Measurements from ENCODE around the gene THBS2. TPM values are rescaled to one million over a fixed set of nuclear protein-coding genes. Genes with fewer than 3 reads are reported as not detected.

Gene THBS2
- total RNA-seq, 4 donors from 2014 or later, result 3.6 to 7.7 (median 4.8) TPM

GRCh38 chr6:169238766-169239165 is 14.9 kb downstream of the THBS2 start:
- H3K36me3 ChIP-seq, result no peaks in the 10 kb centered on the region
- TF ChIP-seq CTCF (IDR thresholded peaks at IDR 0.05 in 4 of 5, conservative IDR thresholded peaks at IDR 0.05 in 1 of 5) (no peak), POLR2A (IDR thresholded peaks at IDR 0.05) (no peak)
- no peak overlapping the region for H3K4me3 ChIP-seq
- H3K9me3 ChIP-seq, result no peaks in the 10 kb centered on the region
- H3K27me3 ChIP-seq, result no peaks in the 10 kb centered on the region
- no peak for DNase-seq
- H3K4me1 ChIP-seq, result no peaks in the 10 kb centered on the region
- ATAC-seq, result no peak
- in situ Hi-C loops (cut with MboI; ENCODE audit: low sequenced_read_pairs in 4 of 4) (no loop called here), intact Hi-C loops (cut with DNase I; ENCODE audit: low total_unique reads) (no loop called here)
- no peak overlapping the region for H3K27ac ChIP-seq

GRCh38 chr6:169237496-169238134 is 16.0 kb downstream of the THBS2 start:
- DNase-seq (no peak), ATAC-seq (no peak)
- TF ChIP-seq POLR2A (IDR thresholded peaks at IDR 0.05), result no peak
- no peak for TF ChIP-seq CTCF (IDR thresholded peaks at IDR 0.05 in 4 of 5, conservative IDR thresholded peaks at IDR 0.05 in 1 of 5)
- in situ Hi-C loops (cut with MboI; ENCODE audit: low sequenced_read_pairs in 4 of 4), result no loop called here
- H3K4me3 ChIP-seq, result no peak overlapping the region
- H3K27me3 ChIP-seq, result no peaks in the 10 kb centered on the region
- intact Hi-C loops (cut with DNase I; ENCODE audit: low total_unique reads), result no loop called here
- H3K9me3 ChIP-seq, result no peaks in the 10 kb centered on the region
- H3K27ac ChIP-seq, result no peak overlapping the region
- H3K4me1 ChIP-seq, result no peaks in the 10 kb centered on the region
- no peaks in the 10 kb centered on the region for H3K36me3 ChIP-seq

- intact Hi-C loops (cut with DNase I; ENCODE audit: low total_unique reads), result no loop called here
- no peak for ATAC-seq
- in situ Hi-C loops (cut with MboI; ENCODE audit: low sequenced_read_pairs in 4 of 4), result no loop called here
- Histone ChIP-seq H3K4me3 (no peak overlapping the region), H3K27ac (no peak overlapping the region), H3K27me3 (no peaks in the 10 kb centered on the region), H3K4me1 (no peaks in the 10 kb centered on the region), H3K36me3 (no peaks in the 10 kb centered on the region), H3K9me3 (no peaks in the 10 kb centered on the region)
- no peak for DNase-seq
- TF ChIP-seq CTCF (IDR thresholded peaks at IDR 0.05 in 4 of 5, conservative IDR thresholded peaks at IDR 0.05 in 1 of 5), result no peak
- TF ChIP-seq POLR2A (IDR thresholded peaks at IDR 0.05), result no peak
Measured at GRCh38 chr6:169236988-169237387, 16.7 kb downstream of the THBS2 start.

GRCh38 chr6:169236545-169236944 is 17.1 kb downstream of the THBS2 start:
- TF ChIP-seq CTCF (IDR thresholded peaks at IDR 0.05 in 4 of 5, conservative IDR thresholded peaks at IDR 0.05 in 1 of 5) (no peak), POLR2A (IDR thresholded peaks at IDR 0.05) (no peak)
- in situ Hi-C loops (cut with MboI; ENCODE audit: low sequenced_read_pairs in 4 of 4) (no loop called here), intact Hi-C loops (cut with DNase I; ENCODE audit: low total_unique reads) (no loop called here)
- DNase-seq (no peak), ATAC-seq (no peak)
- no peak overlapping the region for H3K27ac ChIP-seq
- H3K4me3 ChIP-seq, result no peak overlapping the region
- H3K4me1 ChIP-seq, result no peaks in the 10 kb centered on the region
- H3K27me3 ChIP-seq, result no peaks in the 10 kb centered on the region
- H3K36me3 ChIP-seq, result no peaks in the 10 kb centered on the region
- H3K9me3 ChIP-seq, result no peaks in the 10 kb centered on the region

- TF ChIP-seq CTCF (IDR thresholded peaks at IDR 0.05 in 4 of 5, conservative IDR thresholded peaks at IDR 0.05 in 1 of 5) (no peak), POLR2A (IDR thresholded peaks at IDR 0.05) (no peak)
- H3K27me3 ChIP-seq, result no peaks in the 10 kb centered on the region
- H3K36me3 ChIP-seq, result no peaks in the 10 kb centered on the region
- intact Hi-C loops (cut with DNase I; ENCODE audit: low total_unique reads) (no loop called here), in situ Hi-C loops (cut with MboI; ENCODE audit: low sequenced_read_pairs in 4 of 4) (no loop called here)
- H3K27ac ChIP-seq, result no peak overlapping the region
- DNase-seq (no peak), ATAC-seq (no peak)
- no peaks in the 10 kb centered on the region for H3K9me3 ChIP-seq
- H3K4me3 ChIP-seq, result no peak overlapping the region
- no peaks in the 10 kb centered on the region for H3K4me1 ChIP-seq
Measured at GRCh38 chr6:169235286-169235685, 18.4 kb downstream of the THBS2 start.
